C4-2B (cell line): ENCODE data around the gene TRIM67.
"Not testable (repeated sequence)": the region's sequence is repeated elsewhere in the genome, so short reads cannot be mapped to it uniquely, and the experiment has no call there.

Experiments used
- ZFX ChIP-seq: fragments of 450-650 bp; IDR thresholded peaks from 2 replicates; pipeline ENCODE4 v1.6.1; 2017
- TF ChIP-seq, protein P1 (sequence below): fragments of 450-650 bp; conservative IDR thresholded peaks from 2 replicates; pipeline ENCODE4 v1.5.1; 2017; ENCODE audit warnings: mild to moderate bottlenecking

DNA sequence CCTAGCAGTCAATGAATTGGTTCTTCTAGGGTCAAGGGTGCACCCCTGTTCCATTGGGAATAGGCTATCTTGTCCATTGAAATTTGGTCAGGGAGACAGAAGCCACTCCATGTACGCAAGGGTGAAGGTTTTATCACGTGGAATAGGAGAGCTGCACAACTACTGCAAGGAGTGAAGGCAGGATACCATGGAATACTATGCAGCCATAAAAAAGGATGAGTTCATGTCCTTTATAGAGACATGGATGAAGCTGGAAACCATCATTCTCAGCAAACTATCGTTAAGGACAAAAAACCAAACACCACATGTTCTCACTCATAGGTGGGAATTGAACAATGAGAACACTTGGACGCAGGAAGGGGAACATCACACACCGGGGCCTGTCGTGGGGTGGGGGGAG is 34.8 kb upstream of the TRIM67 start:
- TF ChIP-seq, protein P1, sequence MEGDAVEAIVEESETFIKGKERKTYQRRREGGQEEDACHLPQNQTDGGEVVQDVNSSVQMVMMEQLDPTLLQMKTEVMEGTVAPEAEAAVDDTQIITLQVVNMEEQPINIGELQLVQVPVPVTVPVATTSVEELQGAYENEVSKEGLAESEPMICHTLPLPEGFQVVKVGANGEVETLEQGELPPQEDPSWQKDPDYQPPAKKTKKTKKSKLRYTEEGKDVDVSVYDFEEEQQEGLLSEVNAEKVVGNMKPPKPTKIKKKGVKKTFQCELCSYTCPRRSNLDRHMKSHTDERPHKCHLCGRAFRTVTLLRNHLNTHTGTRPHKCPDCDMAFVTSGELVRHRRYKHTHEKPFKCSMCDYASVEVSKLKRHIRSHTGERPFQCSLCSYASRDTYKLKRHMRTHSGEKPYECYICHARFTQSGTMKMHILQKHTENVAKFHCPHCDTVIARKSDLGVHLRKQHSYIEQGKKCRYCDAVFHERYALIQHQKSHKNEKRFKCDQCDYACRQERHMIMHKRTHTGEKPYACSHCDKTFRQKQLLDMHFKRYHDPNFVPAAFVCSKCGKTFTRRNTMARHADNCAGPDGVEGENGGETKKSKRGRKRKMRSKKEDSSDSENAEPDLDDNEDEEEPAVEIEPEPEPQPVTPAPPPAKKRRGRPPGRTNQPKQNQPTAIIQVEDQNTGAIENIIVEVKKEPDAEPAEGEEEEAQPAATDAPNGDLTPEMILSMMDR = not testable (repeated sequence)
- TF ChIP-seq ZFX = not testable (repeated sequence)
